Measurements from ENCODE around the gene ZNF180.
"Not testable (repeated sequence)": the region's sequence is repeated elsewhere in the genome, so short reads cannot be mapped to it uniquely, and the experiment has no call there.

Gene ZNF180

DNA sequence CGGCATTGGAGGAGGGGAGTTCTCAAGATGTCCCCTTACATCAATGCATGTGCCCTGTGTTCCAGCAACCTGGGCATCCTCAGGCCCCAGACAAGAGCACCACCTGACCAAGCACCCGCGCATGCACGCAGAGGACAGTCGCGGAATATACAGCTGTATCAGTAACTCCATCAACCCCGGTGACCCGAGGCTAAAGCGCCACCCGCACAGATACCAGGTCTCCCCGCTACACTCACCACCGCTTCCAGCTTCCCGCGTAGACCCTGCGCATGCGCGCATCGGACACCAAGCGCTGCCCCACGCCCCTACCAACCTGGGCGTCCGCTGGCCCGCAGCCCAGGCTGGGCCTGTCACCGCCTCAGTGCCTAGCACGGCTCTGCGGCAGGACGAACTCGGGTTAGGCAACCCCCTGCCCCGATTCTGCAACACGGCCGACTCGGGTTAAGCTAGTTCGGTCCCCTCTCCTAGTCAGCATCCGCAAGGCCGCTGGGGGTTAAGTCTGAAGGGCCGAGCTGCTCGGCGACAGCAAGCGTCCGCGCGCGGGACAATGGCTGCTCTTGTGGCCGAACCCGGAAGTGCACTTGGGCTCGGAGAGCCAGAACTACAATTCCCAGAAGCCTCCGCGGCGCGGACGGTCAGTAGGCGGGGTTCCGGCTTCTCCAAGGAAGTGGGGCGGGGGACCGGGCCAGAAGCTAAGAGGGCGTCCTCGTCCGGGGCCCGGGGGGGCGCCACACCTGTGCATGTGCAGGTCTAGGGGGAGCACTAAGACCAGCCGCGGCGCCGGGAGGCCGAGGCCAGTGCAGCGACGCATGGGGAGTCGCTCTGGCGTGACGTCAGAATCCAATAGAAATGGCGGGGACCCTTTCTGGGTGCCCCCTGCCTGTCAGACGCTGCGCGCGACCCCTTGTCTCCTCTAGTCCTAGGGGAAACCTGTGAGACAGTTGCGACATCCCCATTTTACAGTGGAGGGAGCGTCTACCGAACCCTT is at the start of gene ZNF180:
Gene ZNF180, minus strand, starts transcription at position 561 of the 988 bp plus-strand sequence. CDS start 3,188 bp downstream, outside the sequence.
- peak; percentile 89 to 94 (median 93) for DNase-seq (ENCODE audit: low read depth in 4 of 4, low spot score in 1 of 4)

DNA sequence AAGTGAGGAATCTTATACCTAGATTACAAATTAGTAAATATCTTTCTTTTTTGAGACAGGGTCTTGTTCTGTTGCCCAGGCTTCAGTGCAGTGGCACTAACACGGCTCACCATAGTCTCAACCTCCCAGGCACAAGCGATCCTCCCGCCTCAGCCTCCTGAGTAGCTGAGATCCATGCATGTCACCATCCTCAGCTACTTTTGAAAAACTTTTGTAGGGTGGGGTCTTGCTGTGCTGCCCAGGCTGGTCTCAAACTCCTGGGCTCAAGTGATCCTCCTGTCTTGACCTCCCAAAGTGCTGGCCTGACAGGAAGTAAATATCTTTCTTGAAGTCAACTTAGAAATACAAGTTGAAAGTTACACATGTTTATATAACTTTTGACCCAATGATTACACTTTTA is 49.2 kb upstream of the ZNF180 start:
- no peak for DNase-seq (ENCODE audit: low read depth in 4 of 4, low spot score in 1 of 4)

DNA sequence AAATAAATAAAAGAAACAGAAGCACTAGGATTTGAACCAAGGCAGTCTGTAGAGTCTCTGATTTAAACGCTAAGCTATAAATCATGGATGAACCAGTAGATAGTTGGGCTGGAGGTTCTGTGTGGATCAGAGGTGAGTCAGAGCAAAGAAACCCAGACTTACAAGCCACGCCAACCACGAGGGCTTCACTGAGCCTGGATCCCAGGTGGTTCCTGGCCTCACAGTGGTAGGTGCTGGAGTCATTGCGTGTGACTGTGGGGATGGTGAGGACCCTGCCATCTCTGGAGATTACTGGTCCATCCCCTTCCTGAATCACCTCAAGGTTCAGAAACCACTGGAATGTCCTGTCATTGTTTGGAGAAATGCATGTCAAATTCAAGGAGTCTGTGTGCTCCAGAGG is 48.4 kb upstream of the ZNF180 start:
- no peak for DNase-seq (ENCODE audit: low read depth in 4 of 4, low spot score in 1 of 4)

DNA sequence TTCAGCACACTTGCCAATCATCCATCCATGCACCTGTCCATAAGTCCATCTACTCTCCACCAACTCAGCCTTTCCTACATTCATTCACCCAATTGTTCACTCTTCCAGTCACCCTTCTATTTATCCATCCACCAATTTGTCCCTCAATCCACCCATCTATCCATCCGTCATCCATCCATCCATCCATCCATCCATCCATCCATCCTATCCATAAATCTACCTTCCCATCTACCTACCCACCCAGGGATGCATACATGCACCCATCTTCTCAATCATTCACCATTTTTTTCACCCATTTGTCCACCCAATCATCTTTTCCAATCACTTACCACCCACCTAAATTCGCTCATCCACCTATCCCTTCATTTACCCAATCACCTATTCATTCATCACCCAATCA is 43.7 kb upstream of the ZNF180 start:
- no peak for DNase-seq (ENCODE audit: low read depth in 4 of 4, low spot score in 1 of 4)

DNA sequence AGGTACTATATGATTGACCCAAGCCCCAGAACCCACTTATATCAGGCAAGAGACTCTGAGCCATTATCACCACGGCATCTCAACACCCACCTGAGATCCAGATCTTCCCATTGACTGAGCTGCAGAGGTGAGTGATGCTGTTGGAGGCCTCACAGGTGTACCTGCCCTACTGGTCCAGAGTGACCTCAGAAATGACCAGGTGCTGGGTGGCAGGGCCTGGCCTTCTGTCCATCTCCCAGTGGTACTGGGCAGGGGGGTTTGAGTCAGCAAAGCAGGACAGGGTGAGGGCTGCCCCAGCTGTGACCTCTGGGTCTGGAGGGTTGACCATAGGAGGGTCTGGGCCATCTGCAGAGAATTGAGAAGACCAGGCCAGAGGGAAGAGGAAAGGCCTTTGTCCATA is 42.3 kb upstream of the ZNF180 start:
- DNase-seq (ENCODE audit: low read depth in 4 of 4, low spot score in 1 of 4) = no peak

DNA sequence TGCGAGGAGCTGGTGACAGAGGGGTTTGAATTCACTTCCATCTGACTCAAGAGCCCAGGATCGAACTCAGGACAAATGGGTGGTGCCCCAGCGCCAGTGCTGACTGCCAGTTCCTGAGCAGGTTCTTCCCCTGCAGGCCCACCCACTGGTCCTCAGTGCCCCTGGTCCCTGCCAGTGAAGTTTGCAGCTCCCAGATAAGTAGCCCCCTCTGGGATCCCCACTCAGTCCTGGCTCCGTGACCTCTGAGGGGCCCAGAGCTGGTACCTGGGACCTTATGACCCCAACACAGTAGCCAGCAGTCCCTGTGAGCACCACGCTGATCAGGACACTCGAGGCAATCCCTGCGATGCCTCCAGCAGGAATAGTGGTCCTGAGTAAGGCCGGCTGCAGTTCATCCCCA is 40.4 kb upstream of the ZNF180 start:
- no peak for DNase-seq (ENCODE audit: low read depth in 4 of 4, low spot score in 1 of 4)

DNA sequence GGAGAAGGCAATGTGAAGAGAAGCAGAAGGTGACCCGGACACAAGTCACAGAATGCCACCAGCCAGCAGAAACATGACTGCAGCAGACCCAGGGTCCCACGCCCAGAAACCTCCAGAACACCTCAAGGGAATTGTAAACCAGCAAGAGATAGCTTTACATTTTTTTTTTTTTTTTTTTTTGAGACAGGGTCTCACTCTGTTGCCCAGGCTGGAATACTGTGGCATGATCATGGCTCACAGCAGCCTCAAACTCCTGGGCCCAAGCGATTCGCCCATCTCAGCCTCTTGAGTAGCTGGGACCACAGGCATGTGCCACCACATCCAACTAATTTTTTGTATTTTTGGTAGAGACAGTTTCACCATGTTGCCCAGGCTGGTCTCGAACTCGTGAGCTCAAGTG is 39.7 kb upstream of the ZNF180 start:
- no peak for DNase-seq (ENCODE audit: low read depth in 4 of 4, low spot score in 1 of 4)

DNA sequence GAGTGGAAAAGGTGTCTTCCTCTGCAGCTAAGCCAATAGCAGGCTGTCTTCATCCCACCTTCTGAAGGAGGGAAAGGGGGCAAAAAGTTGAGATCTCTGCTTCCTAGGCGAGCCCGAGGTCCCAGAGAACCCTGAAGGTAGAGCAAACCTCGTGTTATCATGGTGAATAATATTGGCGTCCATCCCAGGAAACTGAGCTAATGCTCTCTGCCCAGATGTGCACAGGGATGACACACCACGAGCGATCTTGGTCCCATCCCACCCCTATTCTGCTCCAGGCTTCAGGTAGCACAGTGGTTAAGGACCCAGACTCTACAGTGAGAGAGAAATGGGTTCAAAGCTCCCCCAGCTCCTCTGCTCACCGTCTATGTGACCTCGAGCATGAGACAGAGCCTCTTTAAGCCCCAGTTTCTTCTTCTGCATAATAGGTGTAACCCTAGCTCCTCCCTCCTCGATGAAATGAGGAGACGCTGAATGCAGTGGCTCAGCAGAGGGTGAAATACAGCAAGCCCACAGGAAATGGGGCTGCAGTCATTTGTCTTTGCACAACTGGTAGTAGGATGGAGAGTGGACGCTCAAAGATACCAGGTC is 39.0 kb upstream of the ZNF180 start:
- no peak for DNase-seq (ENCODE audit: low read depth in 4 of 4, low spot score in 1 of 4)

DNA sequence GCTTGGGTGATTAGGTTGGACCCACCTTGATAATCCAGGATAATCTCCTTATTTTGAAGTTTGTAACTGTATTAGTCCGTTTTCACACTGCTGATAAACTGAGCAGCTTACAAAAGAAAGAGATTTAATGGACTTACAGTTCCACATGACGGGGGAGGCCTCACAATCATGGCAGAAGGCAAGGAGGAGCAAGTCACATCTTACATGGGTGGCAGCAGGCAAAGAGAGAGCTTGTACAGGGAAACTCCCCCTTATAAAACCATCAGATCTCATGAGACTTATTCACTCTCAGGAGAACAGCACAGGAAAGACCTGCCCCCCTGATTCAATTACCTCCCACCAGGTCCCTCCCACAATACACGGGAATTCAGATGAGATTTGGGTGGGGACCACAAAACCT is 35.0 kb upstream of the ZNF180 start:
- DNase-seq (ENCODE audit: low read depth in 4 of 4, low spot score in 1 of 4) = not testable (repeated sequence)

DNA sequence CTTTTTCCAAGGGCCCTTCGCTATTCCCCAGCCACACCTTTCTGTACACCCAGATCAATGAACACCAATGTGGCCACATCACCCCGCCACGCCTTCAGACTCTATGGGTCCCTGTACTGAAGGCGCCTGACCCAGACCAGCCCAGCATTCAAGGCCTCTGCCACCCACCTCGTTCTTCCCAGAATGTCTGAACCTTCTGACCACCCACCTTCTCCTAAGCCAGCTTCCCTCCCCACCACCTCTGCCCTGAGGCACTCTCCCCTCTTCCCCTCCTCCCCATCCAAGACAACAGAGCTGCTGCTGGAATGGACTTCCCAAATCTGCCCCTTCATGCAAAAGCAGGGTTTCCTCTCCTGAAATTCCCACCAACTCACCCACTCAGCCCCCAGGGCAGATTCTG is 32.5 kb upstream of the ZNF180 start:
- no peak for DNase-seq (ENCODE audit: low read depth in 4 of 4, low spot score in 1 of 4)

DNA sequence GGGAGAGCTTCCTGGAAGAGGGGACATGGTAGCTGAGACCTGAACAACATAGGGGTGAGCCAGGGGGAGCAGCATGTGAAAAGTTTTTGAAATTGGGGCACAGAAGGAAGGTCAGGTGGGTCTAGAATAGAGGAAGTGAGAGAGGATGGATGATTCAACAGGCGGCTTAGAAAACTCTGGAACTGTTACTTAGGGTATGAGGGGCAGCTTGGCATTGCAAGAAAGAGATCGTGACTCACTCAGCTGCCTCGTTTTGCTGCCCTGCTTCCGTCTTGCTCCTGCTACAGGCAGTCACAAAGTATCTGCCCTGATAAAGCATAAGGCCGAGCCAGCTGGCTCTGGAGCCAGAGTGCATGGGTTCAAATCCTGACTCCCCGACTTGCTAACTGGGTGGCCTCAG is 30.5 kb upstream of the ZNF180 start:
- DNase-seq (ENCODE audit: low read depth in 4 of 4, low spot score in 1 of 4) = no peak

DNA sequence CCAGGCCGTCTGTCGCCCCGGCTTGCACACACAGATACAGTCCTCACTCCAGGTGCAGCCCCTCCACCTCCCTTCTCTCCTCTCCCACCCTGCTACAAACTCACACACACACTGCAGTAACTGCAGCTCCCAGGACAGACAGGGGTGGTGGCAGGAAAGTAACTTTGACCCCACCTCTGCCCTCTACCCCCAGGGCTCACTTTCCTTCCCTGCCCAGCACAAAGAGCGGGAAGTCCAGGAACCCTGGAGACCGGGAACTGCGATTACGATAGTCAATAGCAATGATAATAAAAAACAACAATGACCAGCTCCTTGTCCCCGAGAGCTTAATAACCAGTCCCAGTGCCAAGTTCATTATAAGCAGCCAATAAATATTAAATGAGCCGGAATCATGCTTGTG is 29.2 kb upstream of the ZNF180 start, which contains the start of gene CEACAM20:
Gene CEACAM20, minus strand, starts transcription at position 140 of the 400 bp plus-strand sequence. CDS start 166 bp downstream, outside the sequence.
- no peak for DNase-seq (ENCODE audit: low read depth in 4 of 4, low spot score in 1 of 4)

DNA sequence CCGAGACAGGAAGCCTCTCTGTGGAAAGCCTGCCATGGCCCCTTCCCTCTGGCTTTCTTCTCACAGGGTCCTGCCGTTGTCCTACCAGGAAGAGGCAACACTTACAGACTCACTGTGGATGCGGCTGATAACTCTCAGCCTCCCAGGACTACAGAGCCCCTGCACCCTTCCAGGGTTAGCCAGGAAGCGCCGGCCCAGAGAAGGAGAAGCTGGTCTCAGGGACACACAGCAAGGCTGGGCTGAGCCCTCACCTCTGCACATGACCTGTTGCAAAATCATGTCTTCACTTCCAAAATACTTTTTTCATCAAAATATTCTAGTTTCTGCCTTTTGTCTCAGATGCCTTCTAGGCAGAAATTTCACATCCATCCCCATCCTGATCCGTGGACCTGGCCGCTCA is 27.2 kb upstream of the ZNF180 start:
- no peak for DNase-seq (ENCODE audit: low read depth in 4 of 4, low spot score in 1 of 4)

DNA sequence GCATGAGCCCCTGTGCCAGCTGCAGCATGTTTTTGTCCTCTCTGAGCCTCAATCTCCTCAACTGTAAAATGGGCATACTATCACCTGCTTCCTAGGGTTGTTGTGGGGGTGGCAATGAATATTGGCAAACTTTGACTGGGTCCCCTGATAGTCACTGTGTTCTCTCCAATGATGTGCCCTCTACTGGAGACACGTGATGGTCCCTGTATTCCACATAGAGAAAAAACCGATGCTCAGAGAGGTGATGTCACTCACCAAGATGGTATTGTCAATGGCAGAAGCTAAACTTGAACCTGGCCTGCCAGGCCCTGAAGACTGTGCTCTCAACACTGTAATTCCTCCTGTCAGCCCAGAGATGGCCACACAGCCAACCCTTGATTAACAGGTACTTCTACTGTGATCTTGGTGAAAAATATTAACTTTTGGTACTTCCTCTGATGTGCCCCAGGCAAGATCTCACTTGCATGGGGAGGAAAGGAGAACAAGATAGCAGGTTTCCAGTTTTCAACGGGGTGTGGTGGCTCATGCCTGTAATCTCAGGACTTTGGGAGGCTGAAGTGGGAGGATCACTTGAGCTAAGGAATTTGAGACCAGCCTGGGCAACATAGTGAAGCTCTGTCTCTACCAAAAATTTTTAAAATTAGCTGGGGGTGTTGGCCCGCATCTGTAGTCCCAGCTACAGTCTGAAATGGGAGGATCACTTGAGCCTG is 25.6 kb upstream of the ZNF180 start:
- no peak for DNase-seq (ENCODE audit: low read depth in 4 of 4, low spot score in 1 of 4)

DNA sequence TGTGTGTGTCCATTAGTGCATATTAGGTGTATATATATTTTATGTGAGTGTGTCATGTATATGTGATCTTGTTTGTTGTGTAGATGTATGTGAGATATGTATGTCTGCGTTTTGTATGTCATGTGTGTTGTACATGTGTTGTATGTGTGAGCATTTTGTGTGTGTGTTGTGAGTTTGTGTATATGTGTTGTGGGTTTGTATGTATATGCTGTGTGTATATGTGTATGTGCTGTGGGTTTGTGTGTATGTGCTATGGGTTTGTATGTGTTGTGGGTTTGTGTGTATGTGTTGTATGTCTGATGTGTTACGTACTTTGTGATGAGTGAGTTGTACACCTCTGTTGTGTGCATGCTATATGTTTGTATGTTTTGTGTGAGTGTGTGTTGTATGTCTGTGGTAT is 21.0 kb upstream of the ZNF180 start:
- DNase-seq (ENCODE audit: low read depth in 4 of 4, low spot score in 1 of 4) = no peak

DNA sequence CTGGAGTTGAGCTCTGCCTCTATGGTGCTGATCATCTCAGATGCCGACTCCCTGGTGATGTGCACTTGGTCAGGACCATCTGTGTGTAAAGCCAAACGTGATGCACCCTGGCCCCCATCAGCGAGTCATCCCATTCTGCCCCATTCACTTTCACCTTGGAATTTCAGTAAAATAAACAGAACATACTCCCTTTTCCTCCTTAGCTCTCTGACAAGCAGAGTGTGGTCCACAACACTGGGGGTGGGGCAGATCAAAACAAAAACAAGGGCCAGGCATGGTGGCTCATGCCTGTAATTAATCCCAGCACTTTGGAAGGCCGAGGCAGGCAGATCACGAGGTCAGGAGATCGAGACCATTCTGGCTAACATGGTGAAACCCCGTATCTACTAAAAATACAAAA is 16.8 kb upstream of the ZNF180 start:
- DNase-seq (ENCODE audit: low read depth in 4 of 4, low spot score in 1 of 4) = no peak

DNA sequence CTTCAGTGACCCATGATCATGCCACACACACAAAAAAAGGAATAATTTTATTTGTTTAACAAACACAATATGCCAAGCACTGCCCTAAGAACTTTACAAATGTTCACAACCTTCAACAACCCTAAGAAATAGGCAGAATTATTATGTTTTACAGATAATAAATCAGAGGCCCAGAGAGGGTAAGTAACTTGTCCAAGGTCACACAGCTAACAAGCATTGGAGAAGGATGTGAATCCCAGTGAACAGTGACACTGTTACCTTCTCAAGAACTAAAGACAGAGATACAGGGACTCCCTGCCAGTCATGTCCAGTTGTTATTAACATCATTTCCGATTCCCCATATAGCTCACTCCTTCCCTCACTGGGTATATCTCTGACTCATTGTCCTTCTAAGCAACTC is 15.6 kb upstream of the ZNF180 start:
- no peak for DNase-seq (ENCODE audit: low read depth in 4 of 4, low spot score in 1 of 4)

DNA sequence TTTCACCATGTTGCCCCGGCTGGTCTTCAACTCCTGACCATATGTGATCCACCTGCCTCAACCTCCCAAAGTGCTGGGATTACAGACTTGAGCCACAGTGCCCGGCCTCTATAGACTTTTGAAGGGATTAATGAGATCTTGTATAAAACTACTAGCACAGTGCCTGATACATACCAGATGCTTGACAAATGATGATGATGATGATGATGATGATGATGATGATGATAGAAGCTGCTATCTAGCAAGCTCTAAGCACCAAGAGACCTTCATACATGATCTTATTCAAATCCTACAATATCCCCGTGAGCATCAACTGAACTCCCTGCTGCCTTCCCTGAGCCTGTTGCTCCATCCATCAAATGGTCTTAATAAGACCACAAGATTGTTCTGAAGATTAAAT is 14.7 kb upstream of the ZNF180 start:
- no peak for DNase-seq (ENCODE audit: low read depth in 4 of 4, low spot score in 1 of 4)

DNA sequence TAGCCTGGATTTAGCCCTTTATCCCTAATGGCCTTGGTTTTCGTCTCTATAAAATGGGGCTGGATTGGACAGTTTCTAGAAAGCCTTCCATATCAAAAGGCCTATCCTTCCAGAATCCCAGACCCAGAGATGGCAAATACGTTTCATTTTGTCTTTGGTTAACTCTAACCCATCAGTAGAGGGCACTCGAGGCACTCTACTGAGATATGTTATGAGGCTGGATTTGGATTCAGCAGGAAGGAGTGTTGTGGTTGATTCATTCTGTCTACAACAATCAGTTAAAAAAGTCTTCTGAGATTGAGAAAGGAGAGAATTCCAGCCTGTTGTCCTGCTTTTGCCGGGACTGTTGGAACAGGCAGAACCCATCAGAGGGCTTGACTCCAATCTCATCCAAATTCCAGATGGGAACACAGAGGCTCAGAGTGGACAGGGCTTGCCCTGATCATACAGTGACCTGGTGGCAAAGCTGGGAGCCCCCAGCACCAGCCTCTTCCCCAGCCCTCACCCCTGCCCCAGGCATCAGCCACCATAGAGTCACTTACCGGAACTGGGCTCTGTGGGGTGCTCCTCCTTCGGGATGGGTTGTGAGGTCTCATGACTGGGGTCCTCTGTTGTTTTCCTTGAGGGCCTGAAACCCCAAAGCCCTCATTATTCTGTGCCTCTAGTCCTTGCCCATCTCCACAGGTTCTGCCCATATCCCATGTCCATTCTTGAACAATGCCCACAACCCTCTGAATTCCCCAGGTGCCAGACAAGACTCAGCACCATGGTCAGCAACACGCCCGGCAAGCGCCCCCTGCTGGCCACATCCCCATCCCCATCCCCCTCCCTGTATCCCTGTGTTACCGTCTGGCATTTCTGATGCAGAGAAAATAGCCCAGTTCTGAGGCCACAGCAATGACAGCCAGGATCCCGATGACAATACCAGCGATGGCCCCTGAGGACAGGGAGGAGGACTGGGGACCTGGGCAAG is 12.3 kb upstream of the ZNF180 start:
- peak in 1 of 4 experiments; percentile 36 for DNase-seq (ENCODE audit: low read depth in 4 of 4, low spot score in 1 of 4)

DNA sequence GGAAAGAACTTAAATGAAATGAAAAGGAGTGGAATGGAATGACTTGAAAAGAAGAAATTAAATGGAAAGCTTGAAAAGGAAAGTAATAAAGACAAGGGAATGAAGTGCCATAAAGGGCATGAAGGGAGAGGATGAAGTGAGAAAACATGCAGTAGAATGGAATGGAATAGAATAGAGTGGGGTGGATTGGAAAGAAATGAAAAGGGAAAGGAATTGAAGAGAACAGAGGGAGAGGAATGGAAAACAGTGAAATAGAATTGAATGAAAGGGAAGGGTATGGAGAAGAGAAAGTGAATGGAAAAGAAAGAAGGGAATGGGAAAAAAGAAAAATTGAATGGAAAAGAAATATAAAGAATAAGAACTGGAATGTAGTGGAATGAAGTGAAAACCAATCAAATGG is 9.2 kb upstream of the ZNF180 start:
- no peak for DNase-seq (ENCODE audit: low read depth in 4 of 4, low spot score in 1 of 4)

DNA sequence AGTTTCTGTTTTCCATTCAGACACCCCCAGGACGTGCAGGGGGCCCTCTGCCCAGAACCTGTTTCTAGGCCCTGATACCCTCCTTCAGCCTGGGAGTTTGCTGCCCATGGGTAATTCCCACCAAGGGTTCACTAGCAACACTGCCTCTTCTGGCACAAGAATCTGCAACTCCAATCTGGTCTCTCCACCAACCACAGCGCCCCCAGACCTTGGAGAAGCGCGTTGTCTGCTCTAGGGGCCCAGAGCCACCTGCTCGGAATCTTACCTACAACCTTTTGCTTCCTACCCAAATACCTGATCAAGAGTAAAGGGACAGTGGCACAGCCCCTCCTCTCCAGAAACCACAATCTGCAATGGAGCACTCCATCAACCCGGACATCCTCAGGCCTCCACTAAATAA is 763 bp downstream of the ZNF180 start:
- no peak for DNase-seq (ENCODE audit: low read depth in 4 of 4, low spot score in 1 of 4)

All from stimulated activated CD4-positive, alpha-beta T cell treated with anti-CD3 and anti-CD28 coated beads, Interleukin-1b, Interleukin-23, amount 100 ng/mL, for 24 hours (primary cell).